ENCODE data around the gene FAM118A.
"Not testable (repeated sequence)": the region's sequence is repeated elsewhere in the genome, so short reads cannot be mapped to it uniquely, and the experiment has no call there.

Gene FAM118A

DNA sequence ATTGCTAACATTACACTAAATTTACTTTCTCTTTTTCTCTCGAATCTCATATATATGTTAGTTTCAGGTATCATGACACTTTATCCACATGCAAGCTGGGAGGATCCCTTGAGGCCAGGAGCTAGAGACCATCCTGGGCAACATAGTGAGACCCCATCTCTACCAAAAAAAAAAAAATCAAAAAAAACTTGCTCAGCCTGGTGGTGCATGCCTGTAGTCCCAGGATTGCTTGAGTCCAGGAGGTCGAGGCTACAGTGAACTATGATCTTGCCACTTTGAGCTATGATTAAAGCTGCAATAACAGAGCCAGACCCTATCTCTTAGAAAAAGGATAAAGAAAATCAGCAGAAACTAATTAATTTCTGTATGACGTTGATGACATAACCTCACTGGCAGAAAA is 28.7 kb upstream of the FAM118A start:
- DNase-seq (ENCODE audit: low read depth in 2 of 2), result no peak

DNA sequence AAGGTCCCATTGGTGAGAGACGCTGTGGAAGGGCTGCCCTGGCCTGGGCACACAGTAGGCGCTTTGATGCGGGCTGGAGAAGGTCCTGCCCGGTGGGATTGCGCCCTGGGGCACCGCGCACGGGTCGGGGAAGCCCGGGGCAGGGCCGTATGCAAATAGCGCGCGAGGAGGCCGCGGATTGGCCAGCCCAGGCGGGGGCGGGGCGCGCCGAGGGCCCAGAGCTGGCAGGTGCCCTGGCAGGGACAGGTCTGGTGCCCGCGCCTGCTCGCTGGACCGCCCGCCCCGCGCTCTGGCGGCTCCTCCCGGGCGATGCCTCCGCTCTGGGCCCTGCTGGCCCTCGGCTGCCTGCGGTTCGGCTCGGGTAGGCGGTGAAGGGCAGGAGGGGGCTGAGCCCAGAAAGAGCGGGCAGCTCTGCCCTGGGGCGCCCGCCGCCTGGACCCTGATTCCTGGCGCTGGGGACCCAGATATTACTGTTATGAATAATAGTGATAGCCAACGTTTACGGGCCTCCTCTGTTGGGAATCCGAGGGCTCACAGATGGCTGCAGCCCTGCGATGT is 24.9 kb upstream of the FAM118A start, which contains the start of gene UPK3A:
TSS of gene UPK3A (plus strand) at position 245 of the 558 bp plus-strand sequence. CDS start at position 310, 65 bp downstream.
- peak; percentile 24 to 43 for DNase-seq (ENCODE audit: low read depth in 2 of 2)

DNA sequence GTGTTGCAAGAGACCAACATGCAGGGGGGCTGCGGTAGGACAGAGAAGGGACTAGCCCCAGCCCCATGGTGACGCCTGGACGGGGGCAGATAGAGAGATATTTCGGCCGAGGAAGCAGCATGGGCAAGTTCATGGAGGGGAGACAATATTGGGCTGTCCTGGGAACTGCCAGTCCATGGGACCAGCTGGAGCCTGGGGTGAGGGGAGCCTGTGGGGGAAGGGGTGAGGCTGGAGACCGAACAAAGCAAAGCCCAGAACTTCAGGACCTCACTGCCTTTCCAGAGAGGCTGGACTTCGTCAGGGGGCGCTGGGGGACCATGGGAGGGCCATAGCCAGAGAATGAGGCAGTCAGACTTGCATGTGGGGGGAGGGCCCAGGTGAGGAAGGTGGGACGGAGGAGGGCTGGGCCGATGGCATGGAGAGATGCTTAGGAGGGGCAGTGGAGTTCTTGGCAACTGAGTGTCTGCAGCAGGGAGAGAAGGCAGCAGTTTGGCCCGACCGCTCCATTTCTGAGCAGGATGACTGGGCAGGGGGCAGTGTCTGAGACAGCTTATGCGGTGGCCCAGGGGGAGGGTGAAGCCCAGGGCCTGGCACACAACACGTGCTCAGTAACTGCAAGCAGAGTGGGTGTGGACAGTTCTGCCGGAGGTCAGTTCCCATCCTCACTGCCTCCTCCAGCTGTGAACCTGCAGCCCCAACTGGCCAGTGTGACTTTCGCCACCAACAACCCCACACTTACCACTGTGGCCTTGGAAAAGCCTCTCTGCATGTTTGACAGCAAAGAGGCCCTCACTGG is 24.3 kb upstream of the FAM118A start:
- DNase-seq (ENCODE audit: low read depth in 2 of 2), result no peak

DNA sequence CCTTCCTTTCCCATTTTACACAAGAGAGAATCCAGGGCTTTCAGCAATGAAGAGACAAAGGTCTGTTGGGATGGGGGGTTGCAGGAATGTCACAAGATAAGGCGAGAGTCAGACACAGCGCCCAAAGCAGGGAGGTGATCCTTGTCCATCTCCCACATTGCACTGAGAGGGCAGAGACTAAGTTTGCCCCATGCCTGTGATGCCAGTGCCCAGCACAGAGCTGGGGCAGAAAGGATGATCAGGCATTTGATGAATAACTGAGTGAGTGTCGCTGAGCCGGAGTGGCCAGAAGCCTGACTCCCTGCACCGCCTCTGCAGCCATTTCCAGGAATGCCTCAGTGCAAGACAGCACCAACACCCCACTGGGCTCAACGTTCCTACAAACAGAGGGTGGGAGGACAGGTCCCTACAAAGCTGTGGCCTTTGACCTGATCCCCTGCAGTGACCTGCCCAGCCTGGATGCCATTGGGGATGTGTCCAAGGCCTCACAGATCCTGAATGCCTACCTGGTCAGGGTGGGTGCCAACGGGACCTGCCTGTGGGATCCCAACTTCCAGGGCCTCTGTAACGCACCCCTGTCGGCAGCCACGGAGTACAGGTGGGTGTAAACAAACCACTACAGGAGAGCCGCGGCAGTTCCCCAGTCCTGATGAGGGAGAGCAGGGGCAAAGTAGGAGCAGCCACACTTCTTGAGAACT is 22.7 kb upstream of the FAM118A start:
- DNase-seq (ENCODE audit: low read depth in 2 of 2), result no peak

DNA sequence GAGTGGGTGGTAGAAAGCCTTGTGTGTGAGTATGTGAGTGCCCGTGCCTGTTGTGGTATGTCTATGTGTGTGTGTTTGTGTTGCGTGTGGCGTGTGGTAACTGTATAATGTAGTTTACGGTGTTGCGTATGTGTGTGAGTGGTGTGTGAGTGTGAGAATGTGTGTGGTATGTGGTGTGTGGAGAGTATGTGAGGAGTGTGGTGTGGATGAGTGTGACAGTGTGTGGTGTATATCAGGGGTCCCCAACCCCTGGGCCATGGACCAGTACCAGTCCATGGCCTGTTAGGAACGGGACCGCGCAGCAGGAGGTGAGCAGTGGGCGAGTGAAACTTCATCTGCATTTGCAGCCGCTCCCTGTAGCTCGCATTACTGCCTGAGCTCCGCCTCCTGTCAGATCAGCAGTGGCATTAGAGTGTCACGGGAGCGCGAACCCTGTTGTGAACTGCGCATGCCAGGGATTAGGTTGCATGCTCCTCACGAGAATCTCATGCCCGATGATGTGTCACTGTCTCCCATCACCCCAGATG is 19.3 kb upstream of the FAM118A start:
- no peak for DNase-seq (ENCODE audit: low read depth in 2 of 2)

- no peak for DNase-seq (ENCODE audit: low read depth in 2 of 2)
Observed at GRCh38 chr22:45291061-45291930, 18.4 kb upstream of the FAM118A start.

GRCh38 chr22:45291931-45292290 is 17.8 kb upstream of the FAM118A start:
- DNase-seq (ENCODE audit: low read depth in 2 of 2), result no peak

GRCh38 chr22:45292731-45293442 is 16.8 kb upstream of the FAM118A start:
- no peak for DNase-seq (ENCODE audit: low read depth in 2 of 2)

DNA sequence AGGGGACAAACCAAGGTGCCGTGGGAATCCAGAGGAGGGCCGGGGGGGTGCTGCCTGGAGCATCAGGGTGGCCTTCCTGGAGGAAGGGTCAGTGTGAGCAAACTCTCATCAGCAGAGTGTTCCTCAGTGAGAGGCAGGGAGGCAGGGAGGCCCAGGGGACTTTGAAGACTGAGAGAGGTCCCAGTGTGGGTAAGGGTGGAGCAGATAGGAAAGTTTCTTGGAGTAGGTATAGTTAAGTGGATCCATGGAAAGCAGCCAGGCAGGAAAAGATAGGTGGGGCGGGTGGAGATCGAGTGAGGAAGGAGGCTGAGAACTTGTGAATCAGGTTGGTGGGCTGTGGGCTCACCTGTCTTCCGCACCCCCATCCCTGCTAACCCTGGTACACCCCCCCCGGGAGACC is 15.7 kb upstream of the FAM118A start:
- DNase-seq (ENCODE audit: low read depth in 2 of 2), result no peak

GRCh38 chr22:45295004-45295403 is 14.7 kb upstream of the FAM118A start:
- DNase-seq (ENCODE audit: low read depth in 2 of 2), result not testable (repeated sequence)

DNA sequence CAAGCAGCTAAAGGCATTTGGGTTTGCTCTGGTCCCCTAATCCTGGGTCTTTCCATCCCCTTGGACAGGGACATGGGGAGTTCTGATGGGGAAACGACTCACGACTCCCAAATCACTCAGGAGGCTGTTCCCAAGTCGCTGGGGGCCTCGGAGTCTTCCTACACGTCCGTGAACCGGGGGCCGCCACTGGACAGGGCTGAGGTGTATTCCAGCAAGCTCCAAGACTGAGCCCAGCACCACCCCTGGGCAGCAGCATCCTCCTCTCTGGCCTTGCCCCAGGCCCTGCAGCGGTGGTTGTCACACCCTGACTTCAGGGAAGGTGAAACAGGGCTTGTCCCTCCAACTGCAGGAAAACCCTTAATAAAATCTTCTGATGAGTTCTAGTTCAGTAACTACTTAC is 14.2 kb upstream of the FAM118A start:
- no peak for DNase-seq (ENCODE audit: low read depth in 2 of 2)

GRCh38 chr22:45296628-45297297 is 13.0 kb upstream of the FAM118A start:
- DNase-seq (ENCODE audit: low read depth in 2 of 2), result no peak

GRCh38 chr22:45298934-45299505 is 10.7 kb upstream of the FAM118A start:
- DNase-seq (ENCODE audit: low read depth in 2 of 2), result no peak

GRCh38 chr22:45302751-45303150 is 7.0 kb upstream of the FAM118A start:
- no peak for DNase-seq (ENCODE audit: low read depth in 2 of 2)

DNA sequence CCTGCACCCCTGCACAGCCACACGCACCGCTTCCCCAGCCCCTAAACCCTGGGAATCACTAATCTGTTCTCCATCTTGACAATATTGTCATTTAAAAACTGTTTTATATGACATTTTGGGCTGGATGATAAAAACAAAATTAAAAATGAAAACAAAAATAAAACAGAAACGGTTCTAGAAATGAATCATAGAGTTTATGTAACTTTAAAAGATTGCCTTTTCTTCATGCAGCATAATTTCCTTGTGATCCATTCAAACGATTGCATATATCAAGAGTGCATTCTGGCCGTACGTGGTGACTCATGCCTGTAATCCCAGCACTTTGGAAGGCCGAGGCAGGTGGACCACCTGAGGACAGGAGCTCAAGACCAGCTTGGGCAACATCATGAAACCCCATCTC is 6.6 kb upstream of the FAM118A start:
- no peak for DNase-seq (ENCODE audit: low read depth in 2 of 2)

DNA sequence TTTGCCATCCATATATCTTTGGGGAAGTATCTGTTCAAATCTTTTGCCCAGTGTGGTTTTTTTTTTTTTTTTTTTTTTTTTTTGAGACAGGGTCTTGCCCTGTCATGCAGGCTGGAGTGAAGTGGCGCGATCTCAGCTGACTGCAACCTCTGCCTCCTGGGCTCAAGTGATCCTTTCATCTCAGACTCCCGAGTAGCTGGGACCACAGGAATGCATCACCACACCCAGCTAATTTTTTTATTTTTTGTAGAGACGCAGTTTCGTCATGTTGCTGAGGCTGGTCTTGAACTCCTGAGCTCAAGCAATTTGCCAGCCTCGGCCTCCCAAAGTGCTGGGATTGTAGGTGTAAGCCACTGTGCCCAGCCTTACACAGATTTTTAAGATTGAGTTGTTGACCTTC is 4.8 kb upstream of the FAM118A start:
- DNase-seq (ENCODE audit: low read depth in 2 of 2), result no peak

DNA sequence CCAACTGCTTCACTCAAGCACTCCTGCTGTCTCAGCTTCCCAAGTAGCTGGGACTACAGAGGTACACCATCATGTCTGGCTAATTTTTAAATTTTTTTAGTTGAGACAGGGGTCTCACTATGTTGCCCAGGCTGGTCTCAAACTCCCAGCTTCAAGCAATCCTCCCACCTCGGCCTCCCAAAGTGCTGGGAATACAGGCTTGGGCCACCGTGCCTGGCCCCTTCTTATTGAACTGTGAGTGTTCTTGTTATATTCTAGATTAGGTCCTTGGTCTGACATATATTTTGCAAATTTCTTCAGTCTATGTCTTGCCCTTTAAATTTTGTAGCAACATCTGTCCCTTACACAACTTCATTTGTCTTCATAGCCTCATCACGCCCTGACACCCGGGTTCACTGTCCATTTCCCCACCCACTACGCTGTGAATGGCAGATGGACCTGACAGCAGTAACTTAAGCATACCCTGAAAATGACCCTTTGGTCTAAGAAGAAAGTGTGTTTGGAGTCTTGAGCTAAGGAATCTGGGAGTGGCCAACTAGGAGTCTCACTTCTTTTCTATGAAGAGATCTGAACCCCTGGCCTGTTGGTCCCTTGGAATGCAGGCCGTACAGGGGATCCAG is 4.2 kb upstream of the FAM118A start:
- no peak for DNase-seq (ENCODE audit: low read depth in 2 of 2)

GRCh38 chr22:45306139-45306538 is 3.6 kb upstream of the FAM118A start:
- no peak for DNase-seq (ENCODE audit: low read depth in 2 of 2)

DNA sequence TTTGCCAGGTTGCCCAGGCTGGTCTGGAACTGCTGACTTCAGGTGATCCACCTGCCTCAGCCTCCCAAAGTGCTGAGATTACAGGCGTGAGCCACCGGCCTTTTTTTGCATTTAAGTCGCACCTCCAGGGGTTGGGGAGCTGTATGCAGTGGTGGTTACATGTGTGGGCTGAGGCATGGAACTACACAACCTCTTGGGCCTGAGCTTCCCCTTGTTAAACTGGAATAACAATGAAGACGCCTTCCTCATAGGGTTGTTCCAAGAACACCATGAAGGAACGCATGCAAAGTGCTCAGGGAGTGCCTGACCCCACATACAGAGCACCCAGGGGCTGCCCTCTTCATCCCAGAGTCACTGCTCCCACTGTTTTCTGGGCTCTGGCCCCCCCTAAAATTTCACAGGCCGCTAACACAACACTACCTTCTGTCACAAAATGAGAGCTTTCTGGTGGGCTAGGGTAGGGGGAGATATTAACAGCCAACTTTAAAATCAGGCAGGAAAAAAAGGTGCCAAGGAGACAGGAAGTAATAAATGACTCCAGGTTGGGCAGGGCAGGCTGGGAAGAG is 1.3 kb upstream of the FAM118A start:
- no peak for DNase-seq (ENCODE audit: low read depth in 2 of 2)

Data from stimulated activated CD8-positive, alpha-beta memory T cell treated with anti-CD3 and anti-CD28 coated beads, Interleukin-2, amount 100 ng/mL, for 1 hour (primary cell).